HG02763 (cell line): ENCODE measurements around the gene COMP.
"Not testable (repeated sequence)": the region's sequence is repeated elsewhere in the genome, so short reads cannot be mapped to it uniquely, and the experiment has no call there.

Experiments used
- ATAC-seq: cut with Tn5 transposase; IDR thresholded peaks from one replicate; pipeline ENCODE4 v1.9.1; 2021; ENCODE audit warnings: mild to moderate bottlenecking, moderate library complexity; ENCODE audit not compliant: unreplicated experiment

Gene COMP

GRCh38 chr19:18749362-18750231 is 41.5 kb downstream of the COMP start:
- no peak for ATAC-seq

GRCh38 chr19:18746401-18747325 is 44.4 kb downstream of the COMP start:
- no peak for ATAC-seq

- no peak for ATAC-seq
Observed at GRCh38 chr19:18745931-18746330, 45.2 kb downstream of the COMP start.

- ATAC-seq: no peak
Observed at GRCh38 chr19:18745012-18745735, 45.9 kb downstream of the COMP start.

- ATAC-seq: no peak
Observed at GRCh38 chr19:18743784-18744418, 47.2 kb downstream of the COMP start.

- ATAC-seq: no peak
Observed at GRCh38 chr19:18742838-18743783, 48.0 kb downstream of the COMP start.

GRCh38 chr19:18742324-18742723 is 48.8 kb downstream of the COMP start:
- ATAC-seq: no peak

GRCh38 chr19:18741124-18742121 is 49.7 kb downstream of the COMP start:
- no peak for ATAC-seq

- ATAC-seq: no peak
Observed at GRCh38 chr19:18738961-18739690, 52.0 kb downstream of the COMP start.

- no peak for ATAC-seq
Observed at GRCh38 chr19:18737954-18738351, 53.2 kb downstream of the COMP start.

- no peak for ATAC-seq
Observed at GRCh38 chr19:18737337-18737953, 53.7 kb downstream of the COMP start.

- no peak for ATAC-seq
Observed at GRCh38 chr19:18736415-18737336, 54.4 kb downstream of the COMP start.

GRCh38 chr19:18735752-18736151 is 55.4 kb downstream of the COMP start:
- no peak for ATAC-seq

GRCh38 chr19:18735324-18735723 is 55.8 kb downstream of the COMP start:
- no peak for ATAC-seq

- not testable (repeated sequence) for ATAC-seq
Observed at GRCh38 chr19:18733762-18734332, 57.3 kb downstream of the COMP start.

- no peak for ATAC-seq
Observed at GRCh38 chr19:18733196-18733647, 57.9 kb downstream of the COMP start.
